SJCRH30 (cell line): ENCODE data around the gene CDK13. TPM values are rescaled to one million over a fixed set of nuclear protein-coding genes. Genes with fewer than 3 reads are reported as not detected.

Experiments
- DNase-seq, 2 experiments: peaks; one replicate each; pipeline ENCODE4 v3.0.0-alpha.2; 2015 to 2020
- H3K27ac ChIP-seq: fragments of 250-450 bp; sonication (Bioruptor Pico); 2 replicates; pipeline ENCODE4 v1.5.1; 2020; ENCODE audit warnings: mild to moderate bottlenecking, moderate library complexity
- H3K27me3 ChIP-seq: fragments of 250-450 bp; sonication (Bioruptor Pico); 2 replicates; pipeline ENCODE4 v1.5.1; 2020; ENCODE audit warnings: mild to moderate bottlenecking, moderate library complexity
- H3K36me3 ChIP-seq: fragments of 250-450 bp; sonication (Bioruptor Pico); 2 replicates; pipeline ENCODE4 v1.5.1; 2020; ENCODE audit warnings: mild to moderate bottlenecking, moderate library complexity
- H3K4me1 ChIP-seq: fragments of 250-450 bp; sonication (Bioruptor Pico); 2 replicates; pipeline ENCODE4 v1.5.1; 2020; ENCODE audit warnings: mild to moderate bottlenecking, moderate library complexity
- H3K4me3 ChIP-seq: fragments of 250-450 bp; sonication (Bioruptor Pico); 2 replicates; pipeline ENCODE4 v1.5.1; 2020; ENCODE audit warnings: mild to moderate bottlenecking, moderate library complexity
- H3K9me3 ChIP-seq: fragments of 250-450 bp; sonication (Bioruptor Pico); replicated peaks from 2 replicates; pipeline ENCODE4 v1.5.1; 2020; ENCODE audit warnings: mild to moderate bottlenecking, moderate library complexity
- total RNA-seq: library from RNA; depleted of rRNA; stranded (reverse); fragments of >200 nt; shearing (Covaris generic); gene quantifications from 2 replicates; pipeline ENCODE4 v1.2.3, GENCODE V29; 2014

CDK13 gene
- total RNA-seq, 1 experiment from 2014 or later: 70.5 TPM

GRCh38 chr7:39934132-39934531 lies 15.9 kb upstream of the CDK13 start:
- Histone ChIP-seq H3K27ac (peak overlapping the region; percentile 50), H3K27me3 (no peaks in the 10 kb centered on the region), H3K4me1 (peaks cover 46% of the 10 kb centered on the region), H3K4me3 (no peak overlapping the region), H3K36me3 (no peaks in the 10 kb centered on the region), H3K9me3 (no peaks in the 10 kb centered on the region; the same call in none of the 2 replicates)
- DNase-seq: peak in 1 of 2 experiments; percentile 73

- H3K36me3 ChIP-seq: no peaks in the 10 kb centered on the region
- peaks cover 46% of the 10 kb centered on the region for H3K4me1 ChIP-seq
- peak; percentile 75 to 87 for DNase-seq
- no peak overlapping the region for H3K4me3 ChIP-seq
- H3K9me3 ChIP-seq: no peaks in the 10 kb centered on the region; the same call in none of the 2 replicates
- H3K27ac ChIP-seq: peak overlapping the region; percentile 71
- no peaks in the 10 kb centered on the region for H3K27me3 ChIP-seq
Observed at GRCh38 chr7:39936761-39937160, 13.3 kb upstream of the CDK13 start.

GRCh38 chr7:39937366-39938153 lies 12.5 kb upstream of the CDK13 start:
- H3K27ac ChIP-seq: peak overlapping the region; percentile 71
- H3K27me3 ChIP-seq: no peaks in the 10 kb centered on the region
- H3K4me1 ChIP-seq: peaks cover 46% of the 10 kb centered on the region
- H3K4me3 ChIP-seq: no peak overlapping the region
- no peak for DNase-seq
- H3K9me3 ChIP-seq: no peaks in the 10 kb centered on the region; the same call in none of the 2 replicates
- no peaks in the 10 kb centered on the region for H3K36me3 ChIP-seq

- Histone ChIP-seq H3K4me3 (no peak overlapping the region), H3K27me3 (no peaks in the 10 kb centered on the region), H3K4me1 (no peaks in the 10 kb centered on the region), H3K27ac (no peak overlapping the region), H3K9me3 (no peaks in the 10 kb centered on the region), H3K36me3 (no peaks in the 10 kb centered on the region)
- no peak for DNase-seq
Observed at GRCh38 chr7:39942883-39943282, 7.2 kb upstream of the CDK13 start.

- Histone ChIP-seq H3K9me3 (no peaks in the 10 kb centered on the region), H3K36me3 (no peaks in the 10 kb centered on the region), H3K4me3 (no peak overlapping the region), H3K27me3 (no peaks in the 10 kb centered on the region), H3K27ac (no peak overlapping the region), H3K4me1 (no peaks in the 10 kb centered on the region)
- DNase-seq: peak in 1 of 2 experiments; percentile 22
Observed at GRCh38 chr7:39946693-39947092, 3.4 kb upstream of the CDK13 start.

- no peaks in the 10 kb centered on the region for H3K9me3 ChIP-seq
- H3K36me3 ChIP-seq: no peaks in the 10 kb centered on the region
- DNase-seq: peak; percentile 13 to 26
- no peaks in the 10 kb centered on the region for H3K27me3 ChIP-seq
- H3K27ac ChIP-seq: peak overlapping the region; percentile 79
- H3K4me1 ChIP-seq: no peaks in the 10 kb centered on the region
- peak overlapping the region; percentile 88 for H3K4me3 ChIP-seq
Observed at GRCh38 chr7:39948375-39948955, 1.6 kb upstream of the CDK13 start.

- Histone ChIP-seq H3K36me3 (no peaks in the 10 kb centered on the region), H3K27ac (peak overlapping the region; percentile 79), H3K4me1 (no peaks in the 10 kb centered on the region), H3K4me3 (peak overlapping the region; percentile 88), H3K27me3 (no peaks in the 10 kb centered on the region), H3K9me3 (no peaks in the 10 kb centered on the region)
- DNase-seq: peak; percentile 99
Observed at GRCh38 chr7:39948956-39949928, 814 bp upstream of the CDK13 start.

GRCh38 chr7:39950473-39951225 lies 593 bp downstream of the CDK13 start:
- Histone ChIP-seq H3K27ac (peak overlapping the region; percentile 79), H3K27me3 (no peaks in the 10 kb centered on the region), H3K4me3 (peak overlapping the region; percentile 88), H3K36me3 (no peaks in the 10 kb centered on the region), H3K4me1 (no peaks in the 10 kb centered on the region), H3K9me3 (no peaks in the 10 kb centered on the region)
- peak in 1 of 2 experiments; percentile 42 for DNase-seq

GRCh38 chr7:39951226-39952194 lies 1.5 kb downstream of the CDK13 start:
- Histone ChIP-seq H3K27me3 (no peaks in the 10 kb centered on the region), H3K4me1 (no peaks in the 10 kb centered on the region), H3K9me3 (no peaks in the 10 kb centered on the region), H3K36me3 (no peaks in the 10 kb centered on the region), H3K27ac (peak overlapping the region; percentile 31), H3K4me3 (peak overlapping the region; percentile 88)
- DNase-seq: peak; percentile 78 to 84

- Histone ChIP-seq H3K27me3 (no peaks in the 10 kb centered on the region), H3K4me1 (no peaks in the 10 kb centered on the region), H3K27ac (no peak overlapping the region; the same call in 1 of the 2 replicates), H3K36me3 (peaks cover 2% of the 10 kb centered on the region), H3K4me3 (peak overlapping the region; percentile 88), H3K9me3 (no peaks in the 10 kb centered on the region)
- DNase-seq: no peak
Observed at GRCh38 chr7:39952374-39952773, 2.3 kb downstream of the CDK13 start.

GRCh38 chr7:39952803-39953202 lies 2.7 kb downstream of the CDK13 start:
- Histone ChIP-seq H3K27me3 (no peaks in the 10 kb centered on the region), H3K36me3 (peaks cover 4% of the 10 kb centered on the region), H3K9me3 (no peaks in the 10 kb centered on the region), H3K4me3 (peak overlapping the region; percentile 88), H3K4me1 (no peaks in the 10 kb centered on the region), H3K27ac (no peak overlapping the region)
- DNase-seq: no peak

- Histone ChIP-seq H3K4me3 (no peak overlapping the region), H3K4me1 (no peaks in the 10 kb centered on the region), H3K36me3 (peaks cover 4% of the 10 kb centered on the region), H3K9me3 (no peaks in the 10 kb centered on the region), H3K27me3 (no peaks in the 10 kb centered on the region), H3K27ac (no peak overlapping the region)
- DNase-seq: no peak
Observed at GRCh38 chr7:39954694-39955093, 4.6 kb downstream of the CDK13 start.

- Histone ChIP-seq H3K27me3 (no peaks in the 10 kb centered on the region), H3K4me1 (no peaks in the 10 kb centered on the region), H3K36me3 (peaks cover 4% of the 10 kb centered on the region), H3K4me3 (no peak overlapping the region), H3K27ac (no peak overlapping the region), H3K9me3 (peaks cover 8% of the 10 kb centered on the region)
- no peak for DNase-seq
Observed at GRCh38 chr7:39958038-39958437, 8.0 kb downstream of the CDK13 start.
